Transverse colon (tissue), 4 donors: ENCODE results near the gene PTPRJ. TPM values are rescaled to one million over a fixed set of nuclear protein-coding genes. Genes with fewer than 3 reads are reported as not detected.
"Not testable (repeated sequence)": the region's sequence is repeated elsewhere in the genome, so short reads cannot be mapped to it uniquely, and the experiment has no call there.

Source experiments
- DNase-seq: peaks from one replicate; pipeline ENCODE4 v3.0.0-alpha.2; 2019
- H3K27ac ChIP-seq, 4 donors: fragments of 200-600 bp; sonication (generic); 2 replicates each; pipeline ENCODE4 v1.5.1; 2016 to 2018; ENCODE audit warnings: inconsistent platforms in 4 of 4
- H3K27me3 ChIP-seq: fragments of 200-600 bp; sonication (generic); 2 replicates; pipeline ENCODE4 v1.5.1; 2017; ENCODE audit warnings: inconsistent platforms
- H3K36me3 ChIP-seq, 4 donors: fragments of 200-600 bp; sonication (generic); 2 replicates each; pipeline ENCODE4 v1.5.1; 2017 to 2019; ENCODE audit warnings: inconsistent platforms in 4 of 4
- H3K4me1 ChIP-seq, 4 donors: fragments of 200-600 bp; sonication (generic); 2 replicates each; pipeline ENCODE4 v1.5.1; 2017 to 2020; ENCODE audit warnings: inconsistent platforms in 4 of 4
- H3K4me3 ChIP-seq, 4 donors: fragments of 200-600 bp; sonication (generic); 1 replicate in 1 of 4; 2 replicates in 3 of 4; pipeline versions ENCODE4 v1.5.1 to v1.6.1; 2017 to 2019; ENCODE audit warnings: inconsistent platforms in 4 of 4
- H3K9me3 ChIP-seq, 2 donors: fragments of 200-600 bp; sonication (generic); 2 replicates each; pipeline ENCODE4 v1.5.1; 2017 to 2019; ENCODE audit warnings: inconsistent platforms in 2 of 2
- CTCF ChIP-seq, 5 experiments: fragments of 200-600 bp in 3 of 5; fragments of 450-650 bp in 2 of 5; sonication (generic) in 3 of 5; IDR thresholded peaks; 1 replicate in 2 of 5; 2 replicates in 3 of 5; pipeline ENCODE4 v1.5.1; 2016 to 2017; ENCODE audit warnings: antibody characterized with exemption in 5 of 5, inconsistent platforms in 3 of 5, mild to moderate bottlenecking in 2 of 5, moderate library complexity in 1 of 5
- EP300 ChIP-seq: sonication (generic); formaldehyde crosslinking; IDR thresholded peaks from one replicate; pipeline ENCODE4 v1.6.1; 2017; ENCODE audit warnings: antibody characterized with exemption, low read depth
- POLR2A ChIP-seq: fragments of 450-650 bp; IDR thresholded peaks from one replicate; pipeline ENCODE4 v1.6.1; 2016; ENCODE audit warnings: antibody characterized with exemption, mild to moderate bottlenecking, moderate library complexity
- POLR2AphosphoS5 ChIP-seq, 3 donors: sonication (generic); formaldehyde crosslinking; IDR thresholded peaks; one replicate each; pipeline ENCODE4 v1.6.1; 2016; ENCODE audit warnings: antibody characterized with exemption in 3 of 3
- WGBS, 2 donors: methylation state at CpG; one replicate each; pipeline ENCODE4 v1.1.5; 2018; ENCODE audit warnings: low coverage in 1 of 2; 5-methylcytosine and 5-hydroxymethylcytosine counted together
- in situ Hi-C, 4 donors: fragments of 200-750 bp; cut with MboI; loops; one replicate each; pipeline versions ENCODE4 v1.15.0 to v1.15.1; 2017; ENCODE audit warnings: low sequenced_read_pairs in 3 of 4, low pct_ligation_motif_present in 1 of 4, low pct_unique_long_range_greater_than_20kb in 1 of 4
- intact Hi-C: fragments of 100-400 bp; cut with DNase I; formaldehyde crosslinking; loops from one replicate; pipeline ENCODE4 v1.15.1; 2023; ENCODE audit warnings: low total_unique reads
- total RNA-seq, 4 donors: library from RNA; depleted of rRNA; stranded (reverse); fragments of >200 nt; gene quantifications; one replicate each; pipeline ENCODE4 v1.1.0, GENCODE V29; 2016

PTPRJ gene
- total RNA-seq, 4 donors from 2014 or later, result 25.3 to 40.8 (median 31.7) TPM

DNA sequence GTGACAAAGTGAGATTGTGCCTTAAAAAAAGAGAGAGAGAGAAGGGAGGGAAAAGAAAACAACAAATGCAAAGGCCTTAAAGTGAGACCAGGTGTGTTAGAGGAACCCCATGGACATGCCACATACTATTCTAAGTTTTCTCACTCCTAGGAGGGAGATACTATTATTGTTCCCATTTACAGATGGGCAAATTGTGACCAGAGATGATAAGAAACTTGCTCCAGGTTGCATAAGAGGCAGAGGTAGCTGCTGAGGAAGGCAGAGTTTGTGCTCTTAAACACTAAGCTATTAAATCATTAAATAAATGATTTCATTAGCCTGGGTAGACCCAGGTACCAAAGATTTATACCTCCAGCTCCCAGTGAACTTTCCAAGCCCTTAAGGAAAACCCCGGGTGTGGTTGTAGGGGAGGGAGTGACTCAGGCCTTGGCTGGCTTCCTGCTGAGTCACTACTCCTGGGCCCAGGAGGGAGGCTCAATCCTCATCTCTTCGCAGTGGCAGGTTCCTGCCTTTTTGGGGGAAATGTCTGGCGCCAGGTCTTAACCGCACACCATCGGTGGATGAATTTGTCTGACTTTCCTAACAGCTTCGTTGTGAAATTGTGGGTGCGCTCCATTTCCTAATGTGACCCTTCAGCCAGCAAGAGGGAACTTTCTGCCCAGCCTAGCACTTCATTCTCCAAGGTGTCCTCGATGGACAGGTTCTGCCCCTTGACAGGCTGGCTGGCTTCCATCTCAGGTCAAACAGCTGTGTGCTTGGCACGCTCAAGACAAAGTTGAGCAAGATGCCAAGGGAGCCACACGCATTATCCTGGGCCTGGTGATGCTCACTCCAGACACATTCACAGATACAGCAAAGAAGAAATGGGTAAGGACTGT lies 33.4 kb upstream of the PTPRJ start:
- TF ChIP-seq POLR2AphosphoS5 (IDR thresholded peaks at IDR 0.05) (peak in 1 of 3 donors; percentile 45), CTCF (IDR thresholded peaks at IDR 0.05) (no peak)
- no peaks in the 10 kb centered on the region for H3K27me3 ChIP-seq
- DNase-seq, result peak; percentile 73
- H3K4me1 ChIP-seq, result peaks cover 6 to 9% (median 8%) of the 10 kb centered on the region in 4 donors
- in situ Hi-C loops, result loop anchor here in 2 of 4 donors (10.0 kb wide), 1 partner anchor 158 kb away; no protein-coding TSS in a partner anchor
- H3K4me3 ChIP-seq, result no peak overlapping the region
- H3K9me3 ChIP-seq, result no peaks in the 10 kb centered on the region
- no peaks in the 10 kb centered on the region for H3K36me3 ChIP-seq
- intact Hi-C loops, result no loop called here
- peak overlapping the region in 3 of 4 donors; percentile 4 to 44 (median 4) for H3K27ac ChIP-seq
- 6 to 59% methylated on average over 2 to 10 of the region's 10 CpGs for WGBS, 2 donors

DNA sequence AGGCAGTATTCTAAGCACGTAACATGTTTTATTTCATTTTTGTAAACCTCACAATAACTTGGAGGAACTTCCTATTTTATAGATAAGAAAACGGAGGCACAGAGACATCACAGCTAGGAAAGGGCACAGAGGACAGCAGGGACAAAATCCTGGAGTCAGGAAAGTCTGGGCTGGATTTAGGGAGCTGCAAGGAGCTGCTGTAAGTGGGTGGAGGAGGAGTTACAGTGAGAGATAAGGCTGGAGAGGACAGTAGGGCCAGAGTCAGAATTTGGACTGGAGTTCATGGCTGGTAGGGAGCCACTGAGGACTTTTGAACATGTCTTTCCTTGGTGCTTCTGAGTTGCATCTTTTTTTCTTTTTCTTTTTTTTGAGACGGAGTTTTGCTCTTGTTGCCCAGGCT lies 32.2 kb upstream of the PTPRJ start:
- DNase-seq, result no peak
- no peak overlapping the region for H3K27ac ChIP-seq
- H3K9me3 ChIP-seq, result no peaks in the 10 kb centered on the region
- intact Hi-C loops, result no loop called here
- no peaks in the 10 kb centered on the region for H3K36me3 ChIP-seq
- peaks cover 6 to 9% (median 8%) of the 10 kb centered on the region in 4 donors for H3K4me1 ChIP-seq
- TF ChIP-seq POLR2A (no peak), CTCF (IDR thresholded peaks at IDR 0.05) (no peak), POLR2AphosphoS5 (IDR thresholded peaks at IDR 0.05) (no peak), EP300 (no peak)
- in situ Hi-C loops, result loop anchor here in 2 of 4 donors (10.0 kb wide), 1 partner anchor 157 kb away; no protein-coding TSS in a partner anchor
- H3K27me3 ChIP-seq, result no peaks in the 10 kb centered on the region
- 62 to 72% methylated on average over 2 to 3 of the region's 3 CpGs for WGBS, 2 donors
- H3K4me3 ChIP-seq, result no peak overlapping the region

GRCh38 chr11:47949001-47949675 lies 31.2 kb upstream of the PTPRJ start:
- in situ Hi-C loops, result loop anchor here in 2 of 4 donors (10.0 kb wide), 1 partner anchor 156 kb away; no protein-coding TSS in a partner anchor

GRCh38 chr11:47950396-47950795 lies 30.0 kb upstream of the PTPRJ start:
- Histone ChIP-seq H3K4me3 (no peak overlapping the region), H3K4me1 (peaks cover 6 to 9% (median 8%) of the 10 kb centered on the region in 4 donors), H3K9me3 (no peaks in the 10 kb centered on the region), H3K36me3 (no peaks in the 10 kb centered on the region), H3K27ac (no peak overlapping the region), H3K27me3 (no peaks in the 10 kb centered on the region)
- in situ Hi-C loops, result no loop called here
- 54 to 83% methylated on average over 4 to 5 of the region's 5 CpGs for WGBS, 2 donors
- no peak for TF ChIP-seq EP300
- no peak for TF ChIP-seq POLR2A
- no peak for TF ChIP-seq CTCF (IDR thresholded peaks at IDR 0.05)
- TF ChIP-seq POLR2AphosphoS5 (IDR thresholded peaks at IDR 0.05), result no peak
- peak; percentile 34 for DNase-seq
- intact Hi-C loops, result no loop called here

More at GRCh38 chr11:47949001-47949675, 31.2 kb upstream of the PTPRJ start:
- H3K36me3 ChIP-seq, intact Hi-C loops, H3K9me3 ChIP-seq, H3K27ac ChIP-seq, H3K4me3 ChIP-seq, DNase-seq, H3K27me3 ChIP-seq, H3K4me1 ChIP-seq: not testable (repeated sequence)
- WGBS, 2 donors, result 83 to 93% methylated on average over 6 to 9 of the region's 9 CpGs

DNA sequence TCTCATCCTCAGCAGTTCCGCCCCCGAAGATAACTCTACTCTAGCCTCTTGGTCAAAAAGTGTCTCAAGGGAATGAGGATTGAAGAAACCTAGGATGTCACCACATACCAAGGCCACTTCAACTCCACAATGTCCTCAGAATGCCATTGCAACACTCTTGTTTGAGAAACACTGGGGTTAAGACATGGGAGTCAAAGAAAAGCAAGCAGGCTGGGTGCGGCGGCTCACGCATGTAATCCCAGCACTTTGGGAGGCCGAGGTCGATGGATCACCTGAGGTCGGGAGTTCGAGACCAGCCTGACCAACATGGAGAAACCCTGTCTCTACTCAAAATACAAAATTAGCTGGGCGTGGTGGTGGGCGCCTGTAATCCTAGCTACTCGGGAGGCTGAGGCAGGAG lies 28.9 kb upstream of the PTPRJ start:
- H3K36me3 ChIP-seq, in situ Hi-C loops, DNase-seq, H3K27me3 ChIP-seq, intact Hi-C loops, H3K9me3 ChIP-seq, H3K27ac ChIP-seq, H3K4me3 ChIP-seq, H3K4me1 ChIP-seq: not testable (repeated sequence)
- WGBS, 2 donors, result 80 to 93% methylated on average over 1 to 12 of the region's 12 CpGs
